Measurements from ENCODE around the gene HPD.

HPD gene

GRCh38 chr12:121801595-121802484 is 56.8 kb downstream of the HPD start:
- TF ChIP-seq CTCF (IDR thresholded peaks at IDR 0.05; ENCODE audit: insufficient read depth, low read depth, low read length, missing control alignments) = no peak
- DNase-seq (ENCODE audit: low read depth) = peak; percentile 45

GRCh38 chr12:121800694-121801594 is 57.7 kb downstream of the HPD start:
- peak; percentile 91 for DNase-seq (ENCODE audit: low read depth)
- TF ChIP-seq CTCF (IDR thresholded peaks at IDR 0.05; ENCODE audit: insufficient read depth, low read depth, low read length, missing control alignments) = no peak
- peak overlapping the region; percentile 54 for H3K4me3 ChIP-seq (ENCODE audit: low read length)

More at GRCh38 chr12:121801595-121802484, 56.8 kb downstream of the HPD start:
- peak overlapping the region; percentile 54 for H3K4me3 ChIP-seq (ENCODE audit: low read length)

GRCh38 chr12:121799842-121800693 is 58.6 kb downstream of the HPD start:
- H3K4me3 ChIP-seq (ENCODE audit: low read length) = peak overlapping the region; percentile 50
- peak; percentile 95 for DNase-seq (ENCODE audit: low read depth)
- no peak for TF ChIP-seq CTCF (IDR thresholded peaks at IDR 0.05; ENCODE audit: insufficient read depth, low read depth, low read length, missing control alignments)

GRCh38 chr12:121799156-121799841 is 59.4 kb downstream of the HPD start:
- peak overlapping the region; percentile 50 for H3K4me3 ChIP-seq (ENCODE audit: low read length)
- peak; percentile 1 for TF ChIP-seq CTCF (IDR thresholded peaks at IDR 0.05; ENCODE audit: insufficient read depth, low read depth, low read length, missing control alignments)
- peak; percentile 91 for DNase-seq (ENCODE audit: low read depth)

GRCh38 chr12:121798787-121799155 is 59.9 kb downstream of the HPD start:
- DNase-seq (ENCODE audit: low read depth) = no peak
- peak overlapping the region; percentile 48 for H3K4me3 ChIP-seq (ENCODE audit: low read length)
- no peak for TF ChIP-seq CTCF (IDR thresholded peaks at IDR 0.05; ENCODE audit: insufficient read depth, low read depth, low read length, missing control alignments)
